Left ventricle myocardium inferior (tissue), 1 donor: Measurements from ENCODE around the gene INSYN2B. TPM values are rescaled to one million over a fixed set of nuclear protein-coding genes. Genes with fewer than 3 reads are reported as not detected.

ENCODE experiments used
- DNase-seq: peaks from one replicate; pipeline ENCODE4 v3.0.0-alpha.2; 2020
- H3K27ac ChIP-seq: fragments of 200-600 bp; replicated peaks from 2 replicates; pipeline ENCODE4 v1.8.0; 2021
- H3K27me3 ChIP-seq: fragments of 200-600 bp; 2 replicates; pipeline ENCODE4 v1.8.0; 2021; ENCODE audit warnings: low read depth
- H3K36me3 ChIP-seq: fragments of 200-600 bp; 2 replicates; pipeline ENCODE4 v1.8.0; 2021
- H3K4me1 ChIP-seq: fragments of 200-600 bp; 2 replicates; pipeline ENCODE4 v1.8.0; 2021
- H3K4me3 ChIP-seq: fragments of 200-600 bp; 2 replicates; pipeline ENCODE4 v1.8.0; 2021; ENCODE audit warnings: mild to moderate bottlenecking, moderate library complexity
- H3K9me3 ChIP-seq: fragments of 200-600 bp; replicated peaks from 2 replicates; pipeline ENCODE4 v1.8.0; 2021
- intact Hi-C: fragments of 100-400 bp; cut with micrococcal nuclease; formaldehyde crosslinking; loops from one replicate; pipeline ENCODE4 v1.11.0; 2022
- total RNA-seq: library from RNA; stranded (reverse); fragmentation: NEBNext Ultra II Directional; extraction: Animal tissue kit (Norgen Biotek cat#: 25700); gene quantifications from one replicate; pipeline ENCODE4 v1.2.1, GENCODE V29; 2021
- TF ChIP-seq, protein P1 (sequence below): fragments of 200-600 bp; IDR thresholded peaks from 2 replicates; pipeline ENCODE4 v1.8.0; 2021; ENCODE audit warnings: antibody characterized with exemption, mild to moderate bottlenecking, borderline replicate concordance
- donor health status: DM: no; HTN: yes; CAD: no; lungs with severe emphysema.

Gene INSYN2B
- total RNA-seq, 1 donor from 2014 or later = 0.08 TPM

DNA sequence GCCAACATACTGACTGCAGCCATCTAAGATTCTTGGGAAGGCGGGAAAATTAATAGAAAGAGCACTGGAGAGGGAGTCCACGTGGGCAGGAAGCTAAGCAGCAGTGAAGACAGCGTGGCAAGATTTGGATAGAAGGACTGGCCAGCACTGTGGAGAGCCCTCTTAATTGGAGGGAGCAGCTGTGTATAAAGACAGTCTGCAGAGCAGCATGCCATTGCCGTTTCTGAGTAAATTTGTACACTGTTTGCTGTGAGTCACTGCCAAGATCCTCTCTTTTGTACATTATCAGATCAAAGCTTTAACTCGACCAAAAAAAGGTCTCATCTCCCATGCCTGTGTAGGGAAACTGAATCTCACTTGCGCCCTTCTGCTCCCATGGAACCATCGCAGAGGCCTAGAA is 45.3 kb downstream of the INSYN2B start:
- Histone ChIP-seq H3K9me3 (no peaks in the 10 kb centered on the region), H3K4me3 (no peak overlapping the region), H3K27ac (no peak overlapping the region), H3K27me3 (peaks cover 49% of the 10 kb centered on the region), H3K4me1 (no peaks in the 10 kb centered on the region), H3K36me3 (no peaks in the 10 kb centered on the region)
- DNase-seq = no peak
- intact Hi-C loops = no loop called here
- TF ChIP-seq, protein P1, sequence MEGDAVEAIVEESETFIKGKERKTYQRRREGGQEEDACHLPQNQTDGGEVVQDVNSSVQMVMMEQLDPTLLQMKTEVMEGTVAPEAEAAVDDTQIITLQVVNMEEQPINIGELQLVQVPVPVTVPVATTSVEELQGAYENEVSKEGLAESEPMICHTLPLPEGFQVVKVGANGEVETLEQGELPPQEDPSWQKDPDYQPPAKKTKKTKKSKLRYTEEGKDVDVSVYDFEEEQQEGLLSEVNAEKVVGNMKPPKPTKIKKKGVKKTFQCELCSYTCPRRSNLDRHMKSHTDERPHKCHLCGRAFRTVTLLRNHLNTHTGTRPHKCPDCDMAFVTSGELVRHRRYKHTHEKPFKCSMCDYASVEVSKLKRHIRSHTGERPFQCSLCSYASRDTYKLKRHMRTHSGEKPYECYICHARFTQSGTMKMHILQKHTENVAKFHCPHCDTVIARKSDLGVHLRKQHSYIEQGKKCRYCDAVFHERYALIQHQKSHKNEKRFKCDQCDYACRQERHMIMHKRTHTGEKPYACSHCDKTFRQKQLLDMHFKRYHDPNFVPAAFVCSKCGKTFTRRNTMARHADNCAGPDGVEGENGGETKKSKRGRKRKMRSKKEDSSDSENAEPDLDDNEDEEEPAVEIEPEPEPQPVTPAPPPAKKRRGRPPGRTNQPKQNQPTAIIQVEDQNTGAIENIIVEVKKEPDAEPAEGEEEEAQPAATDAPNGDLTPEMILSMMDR = no peak

DNA sequence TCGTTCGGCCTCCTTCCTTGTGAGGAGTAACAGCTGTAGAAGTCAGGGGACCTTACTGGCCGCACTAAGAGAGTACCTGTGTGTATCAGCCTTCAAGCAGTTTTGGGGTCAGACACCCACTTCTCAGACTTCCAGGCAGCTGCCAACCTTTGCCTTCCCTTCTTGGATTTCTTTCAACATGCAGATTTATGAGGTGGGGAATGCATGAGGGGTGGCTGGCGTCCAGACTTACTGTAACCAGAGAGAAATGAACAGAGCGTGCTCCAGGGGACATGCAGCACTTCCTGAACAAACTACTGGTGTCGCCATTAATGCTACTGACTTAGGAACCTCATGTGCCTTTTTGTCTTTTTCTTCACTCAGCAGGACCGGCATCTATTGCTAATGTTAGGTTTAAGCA is 46.7 kb downstream of the INSYN2B start:
- Histone ChIP-seq H3K27ac (no peak overlapping the region), H3K36me3 (no peaks in the 10 kb centered on the region), H3K9me3 (no peaks in the 10 kb centered on the region), H3K4me3 (no peak overlapping the region), H3K27me3 (peaks cover 42% of the 10 kb centered on the region), H3K4me1 (no peaks in the 10 kb centered on the region)
- intact Hi-C loops = no loop called here
- TF ChIP-seq, protein P1 = no peak
- no peak for DNase-seq

DNA sequence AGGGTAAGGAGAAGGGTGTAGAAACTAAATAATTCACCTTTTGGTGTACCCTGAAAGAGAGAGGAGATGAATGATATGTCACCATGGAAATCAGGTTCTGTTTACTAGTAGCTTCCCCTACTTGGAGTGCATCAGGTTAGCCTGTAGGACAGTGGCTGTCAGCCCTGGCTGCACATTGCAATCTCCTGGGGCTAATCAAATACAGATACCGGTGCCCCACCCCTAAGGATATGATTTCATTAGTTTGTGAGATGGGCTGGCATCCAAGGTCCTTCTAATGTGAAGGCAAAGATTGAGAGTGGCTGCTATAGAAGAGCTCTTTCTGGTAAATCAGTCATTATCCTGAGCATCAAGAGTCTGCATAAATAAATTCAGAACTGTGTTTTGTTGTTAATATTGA is 47.2 kb downstream of the INSYN2B start:
- H3K9me3 ChIP-seq = no peaks in the 10 kb centered on the region
- H3K36me3 ChIP-seq = no peaks in the 10 kb centered on the region
- DNase-seq = no peak
- H3K27me3 ChIP-seq = peaks cover 42% of the 10 kb centered on the region
- no peak overlapping the region for H3K27ac ChIP-seq
- H3K4me3 ChIP-seq = no peak overlapping the region
- intact Hi-C loops = no loop called here
- H3K4me1 ChIP-seq = no peaks in the 10 kb centered on the region
- TF ChIP-seq, protein P1 = no peak

DNA sequence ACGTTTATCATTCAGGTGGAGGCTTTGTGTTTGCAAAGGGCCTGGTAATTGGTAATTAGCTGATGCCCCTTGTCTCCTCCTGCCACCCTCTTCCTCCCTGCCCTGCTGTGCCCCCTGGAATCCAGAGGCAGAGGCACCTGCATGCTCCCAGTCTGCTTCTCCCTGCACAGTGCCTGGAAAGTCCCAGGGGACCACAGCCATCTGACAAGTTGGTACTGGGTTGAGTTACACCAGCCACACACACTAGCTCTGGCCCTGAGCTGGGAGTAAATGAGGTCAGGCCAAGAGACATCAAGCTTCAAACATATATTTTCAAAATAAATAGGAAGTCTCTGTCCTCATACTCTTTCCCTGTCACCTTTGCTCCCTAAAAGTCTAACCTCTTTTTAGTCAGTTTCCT is 56.3 kb downstream of the INSYN2B start:
- H3K27me3 ChIP-seq = peaks cover 9% of the 10 kb centered on the region
- H3K36me3 ChIP-seq = no peaks in the 10 kb centered on the region
- no peaks in the 10 kb centered on the region for H3K4me1 ChIP-seq
- H3K9me3 ChIP-seq = no peaks in the 10 kb centered on the region
- no peak overlapping the region for H3K27ac ChIP-seq
- H3K4me3 ChIP-seq = no peak overlapping the region
- intact Hi-C loops = no loop called here
- TF ChIP-seq, protein P1 = no peak
- no peak for DNase-seq

DNA sequence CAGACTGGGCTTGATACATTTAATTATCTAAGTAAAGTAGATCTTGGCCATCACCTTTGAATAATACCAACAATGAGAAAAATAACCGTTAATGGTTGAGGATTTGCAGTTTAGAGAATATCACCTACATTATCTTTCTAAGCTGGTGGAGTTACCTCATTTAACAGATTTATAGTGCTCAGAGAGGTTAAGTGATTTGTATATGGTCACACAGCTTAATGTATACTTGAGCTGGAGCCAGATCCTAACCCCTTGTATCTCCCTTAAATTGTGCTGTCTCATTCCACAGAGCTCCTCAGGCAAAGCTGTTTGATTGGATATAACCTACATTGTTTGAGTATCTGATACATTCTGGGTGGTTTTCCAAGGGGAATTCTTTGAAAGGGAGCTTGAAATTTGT is 57.8 kb downstream of the INSYN2B start:
- intact Hi-C loops = no loop called here
- TF ChIP-seq, protein P1 = no peak
- DNase-seq = no peak
- no peaks in the 10 kb centered on the region for H3K4me1 ChIP-seq
- no peaks in the 10 kb centered on the region for H3K36me3 ChIP-seq
- no peak overlapping the region for H3K27ac ChIP-seq
- H3K4me3 ChIP-seq = no peak overlapping the region
- H3K27me3 ChIP-seq = peaks cover 9% of the 10 kb centered on the region
- no peaks in the 10 kb centered on the region for H3K9me3 ChIP-seq

DNA sequence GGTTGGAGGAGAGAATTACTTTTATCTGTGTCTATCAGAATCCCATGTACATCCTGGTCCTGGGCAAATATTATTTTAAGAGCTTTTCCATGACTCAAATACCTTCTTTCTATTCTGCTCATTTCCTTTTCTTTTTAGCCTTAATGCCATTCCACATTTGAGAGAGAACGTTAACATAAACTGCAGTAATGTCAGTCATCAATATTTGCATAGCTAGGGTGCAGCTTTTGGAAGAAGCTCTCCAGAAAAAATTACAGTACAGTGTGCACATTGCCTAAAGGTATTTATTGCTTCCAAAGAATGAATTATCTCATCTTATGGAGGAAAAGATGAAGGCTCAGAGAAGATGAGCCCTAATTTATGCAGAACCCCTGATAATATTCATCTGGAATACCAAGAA is 58.3 kb downstream of the INSYN2B start:
- Histone ChIP-seq H3K27ac (no peak overlapping the region), H3K27me3 (peaks cover 9% of the 10 kb centered on the region), H3K36me3 (no peaks in the 10 kb centered on the region), H3K4me1 (no peaks in the 10 kb centered on the region), H3K4me3 (no peak overlapping the region), H3K9me3 (no peaks in the 10 kb centered on the region)
- TF ChIP-seq, protein P1 = no peak
- no peak for DNase-seq
- intact Hi-C loops = no loop called here
